ENCODE results near the gene ADCY7. TPM values are rescaled to one million over a fixed set of nuclear protein-coding genes. Genes with fewer than 3 reads are reported as not detected.

ADCY7 gene
- total and polyA plus RNA-seq, 9 of the 15 experiments (the other 6 are each of a cell fraction or from before 2014, with no cell fraction given): 2.3 to 108 (median 28.6) TPM

GRCh38 chr16:50318796-50319578, 52.6 kb downstream of the ADCY7 start (continued):
- TF ChIP-seq FIP1L1 (IDR thresholded peaks at IDR 0.05; ENCODE audit: low read depth, low read length, poor library complexity, severe bottlenecking) (no peak), BACH1 (tag; IDR thresholded peaks at IDR 0.05) (no peak), ZFP30 (CRISPR knock-in tag; IDR thresholded peaks at IDR 0.05; ENCODE audit: borderline replicate concordance) (no peak), BRD9 (IDR thresholded peaks at IDR 0.05; ENCODE audit: low read depth, partially characterized antibody) (no peak), CBFA2T2 (conservative IDR thresholded peaks at IDR 0.05) (no peak), CTCF (IDR thresholded peaks at IDR 0.05 in 2 of 3, conservative IDR thresholded peaks at IDR 0.05 in 1 of 3; ENCODE audit: insufficient read depth in 2 of 3, low read depth in 1 of 3, low read length in 3 of 3) (no peak)

GRCh38 chr16:50320310-50320709, 54.0 kb downstream of the ADCY7 start:
- POLR2A ChIA-PET: no interaction called here
- in situ Hi-C loops (cut with MboI): no loop called here
- H4K20me1 ChIP-seq (replicated peaks; ENCODE audit: control insufficient read depth, insufficient read depth, low read length): 0 out of 2 replicates have a peak, but pooled peaks cover 6% of the 10 kb centered on the region
- no peaks in the 10 kb centered on the region for H3K79me2 ChIP-seq (ENCODE audit: control insufficient read depth, insufficient read depth, low read length)
- peaks cover 0 to 15% of the 10 kb centered on the region in 2 experiments; a peak in 2 of 5 replicates for H3K4me1 ChIP-seq (replicated peaks in 1 of 2; ENCODE audit: control insufficient read depth in 2 of 2, insufficient read depth in 2 of 2, low read length in 2 of 2)
- no peaks in the 10 kb centered on the region for H3K27me3 ChIP-seq (ENCODE audit: control insufficient read depth in 2 of 2, insufficient read depth in 2 of 2, low read length in 2 of 2)
- H3K27ac ChIP-seq (ENCODE audit: extremely low read depth, low read depth, low read length): no peak overlapping the region
- FAIRE-seq (no peak), DNase-seq (ENCODE audit: extremely low read depth in 1 of 4, low spot score in 3 of 4) (no peak), ATAC-seq (no peak)
- WGBS (ENCODE audit: insufficient coverage, low coverage, missing lambda C conversion rate): 75% methylated on average over 5 of the region's 5 CpGs
- H3K9ac ChIP-seq (ENCODE audit: insufficient read depth in 1 of 2, low read depth in 2 of 2, low read length in 2 of 2): no peak overlapping the region
- no peaks in the 10 kb centered on the region for H3K9me3 ChIP-seq (replicated peaks; ENCODE audit: control insufficient read depth, insufficient read depth, low read depth, low read length)
- intact Hi-C loops (cut with micrococcal nuclease): loop anchor here (5.0 kb wide), 1 partner anchor 73 kb away; no protein-coding TSS in a partner anchor
- peaks cover 96% of the 10 kb centered on the region for H3K36me3 ChIP-seq (ENCODE audit: control insufficient read depth, insufficient read depth, low read length)
- H3K4me2 ChIP-seq (ENCODE audit: insufficient read depth, low read length): no peak overlapping the region
- BruUV-seq (replicated peaks): no TSS peak
- CTCF ChIA-PET (ENCODE audit: low intra/inter-chr PET ratio): no interaction called here
- no peak overlapping the region for H3K4me3 ChIP-seq
- H2AFZ ChIP-seq (ENCODE audit: low read depth, low read length): no peak overlapping the region
- H3K9me1 ChIP-seq (ENCODE audit: control insufficient read depth, insufficient read depth, low read length): no peaks in the 10 kb centered on the region
- TF ChIP-seq ZNF124 (CRISPR knock-in tag; IDR thresholded peaks at IDR 0.05) (no peak), NEUROD1 (IDR thresholded peaks at IDR 0.05; ENCODE audit: borderline replicate concordance, low read depth, low read length, partially characterized antibody) (no peak), SAFB (IDR thresholded peaks at IDR 0.05; ENCODE audit: borderline replicate concordance, low read depth, low read length) (no peak), PRMT5 (CRISPR knock-in tag; IDR thresholded peaks at IDR 0.05) (no peak), CREBBP (IDR thresholded peaks at IDR 0.05; ENCODE audit: low read depth, low read length) (no peak), PHF20 (IDR thresholded peaks at IDR 0.05; ENCODE audit: partially characterized antibody) (no peak), RB1 (IDR thresholded peaks at IDR 0.05; ENCODE audit: low read depth) (no peak), ZNF76 (CRISPR knock-in tag; IDR thresholded peaks at IDR 0.05; ENCODE audit: borderline replicate concordance) (no peak), SRSF9 (IDR thresholded peaks at IDR 0.05; ENCODE audit: borderline replicate concordance, low read depth, low read length) (no peak), NR3C1 (CRISPR knock-in tag; IDR thresholded peaks at IDR 0.05) (no peak), ZBTB8A (IDR thresholded peaks at IDR 0.05; ENCODE audit: partially characterized antibody) (no peak), ZNF707 (CRISPR knock-in tag; conservative IDR thresholded peaks at IDR 0.05) (no peak), ZBTB17 (CRISPR knock-in tag; IDR thresholded peaks at IDR 0.05) (no peak), ZBED1 (IDR thresholded peaks at IDR 0.05) (no peak)
- TF ChIP-seq, protein P1, sequence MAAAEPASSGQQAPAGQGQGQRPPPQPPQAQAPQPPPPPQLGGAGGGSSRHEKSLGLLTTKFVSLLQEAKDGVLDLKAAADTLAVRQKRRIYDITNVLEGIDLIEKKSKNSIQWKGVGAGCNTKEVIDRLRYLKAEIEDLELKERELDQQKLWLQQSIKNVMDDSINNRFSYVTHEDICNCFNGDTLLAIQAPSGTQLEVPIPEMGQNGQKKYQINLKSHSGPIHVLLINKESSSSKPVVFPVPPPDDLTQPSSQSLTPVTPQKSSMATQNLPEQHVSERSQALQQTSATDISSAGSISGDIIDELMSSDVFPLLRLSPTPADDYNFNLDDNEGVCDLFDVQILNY (CRISPR knock-in tag; IDR thresholded peaks at IDR 0.05): no peak
